Spleen (tissue), 11 donors: ENCODE results near the gene TTLL12. TPM values are rescaled to one million over a fixed set of nuclear protein-coding genes. Genes with fewer than 3 reads are reported as not detected.

ENCODE experiments used
- DNase-seq: peaks from one replicate; pipeline ENCODE4 v3.0.0-alpha.2; 2020
- H3K27ac ChIP-seq, 8 donors: fragments of 200-600 bp; sonication (generic) in 7 of 8; 1 replicate in 4 of 8; 2 replicates in 4 of 8; pipeline versions ENCODE4 v1.5.0 to v1.8.0; 2016 to 2021; ENCODE audit warnings: inconsistent platforms in 4 of 8, mild to moderate bottlenecking in 4 of 8, moderate library complexity in 1 of 8
- H3K27me3 ChIP-seq, 7 donors: fragments of 200-600 bp; sonication (generic) in 6 of 7; replicated peaks in 1 of 7; 1 replicate in 4 of 7; 2 replicates in 3 of 7; pipeline versions ENCODE4 v1.5.0 to v1.8.0; 2016 to 2021; ENCODE audit warnings: inconsistent platforms in 3 of 7, mild to moderate bottlenecking in 1 of 7
- H3K36me3 ChIP-seq, 6 donors: fragments of 200-600 bp; sonication (generic) in 5 of 6; 1 replicate in 4 of 6; 2 replicates in 2 of 6; pipeline versions ENCODE4 v1.5.0 to v1.8.0; 2016 to 2021; ENCODE audit warnings: inconsistent platforms in 2 of 6
- H3K4me1 ChIP-seq, 6 donors: fragments of 200-600 bp; sonication (generic) in 5 of 6; 1 replicate in 3 of 6; 2 replicates in 3 of 6; pipeline versions ENCODE4 v1.5.0 to v1.8.0; 2016 to 2021; ENCODE audit warnings: inconsistent platforms in 3 of 6
- H3K4me3 ChIP-seq, 8 donors: fragments of 200-600 bp; sonication (generic) in 7 of 8; 1 replicate in 4 of 8; 2 replicates in 4 of 8; pipeline versions ENCODE4 v1.5.0 to v1.8.0; 2016 to 2021; ENCODE audit warnings: inconsistent platforms in 4 of 8, mild to moderate bottlenecking in 4 of 8, moderate library complexity in 2 of 8
- H3K9me3 ChIP-seq, 8 donors: fragments of 200-600 bp; sonication (generic) in 7 of 8; 1 replicate in 4 of 8; 2 replicates in 4 of 8; pipeline versions ENCODE4 v1.5.0 to v1.8.0; 2016 to 2021; ENCODE audit warnings: inconsistent platforms in 4 of 8
- CTCF ChIP-seq, 11 experiments: fragments of 200-600 bp in 7 of 11; fragments of 450-650 bp in 4 of 11; sonication (generic) in 4 of 11; IDR thresholded peaks in 8 of 11; conservative IDR thresholded peaks in 3 of 11; 1 replicate in 7 of 11; 2 replicates in 4 of 11; pipeline versions ENCODE4 v1.4.0 to v1.8.0; 2016 to 2021; ENCODE audit warnings: antibody characterized with exemption in 11 of 11, inconsistent platforms in 4 of 11, mild to moderate bottlenecking in 1 of 11
- POLR2A ChIP-seq, 3 donors: fragments of 450-650 bp; IDR thresholded peaks; one replicate each; pipeline ENCODE4 v1.5.1; 2017; ENCODE audit warnings: antibody characterized with exemption in 3 of 3, mild to moderate bottlenecking in 1 of 3
- POLR2AphosphoS5 ChIP-seq, 3 donors: sonication (generic); formaldehyde crosslinking; IDR thresholded peaks; one replicate each; pipeline ENCODE4 v1.5.1; 2017; ENCODE audit warnings: antibody characterized with exemption in 3 of 3
- WGBS, 5 donors: extraction: QIAGEN DNeasy Blood & Tissue Kit in 3 of 5; methylation state at CpG; one replicate each; pipeline versions ENCODE4 v1.1.5 to v1.1.7; 2013 to 2018; 5-methylcytosine and 5-hydroxymethylcytosine counted together
- intact Hi-C: fragments of 100-400 bp; cut with DNase I; formaldehyde crosslinking; loops from one replicate; pipeline ENCODE4 v1.15.0; 2023; ENCODE audit warnings: low total_unique reads
- polyA plus RNA-seq, 3 donors: library from polyadenylated mRNA; stranded (reverse); fragments of 200-250 nt; gene quantifications; one replicate each; pipeline ENCODE4 v1.2.1, GENCODE V29; 2013
- total RNA-seq, 7 donors: library from RNA; depleted of rRNA in 3 of 7; stranded (reverse); fragments of >200 nt in 3 of 7; fragmentation: NEBNext Ultra II Directional in 4 of 7; extraction: Animal tissue kit (Norgen Biotek cat#: 25700) in 4 of 7; gene quantifications; one replicate each; pipeline versions ENCODE4 v1.1.0 to v1.2.1, GENCODE V29; 2016 to 2021
- donor health status: healthy with polysubstance abuse.
- donor health status: DM: no; HTN: no; CAD: no; lungs with moderate emphysema.
- donor health status: DM: no; HTN: no; CAD: no.
- donor health status: Bipolar disorder and iron deficiency.
- donor health status: healthy.
- donor health status: DM: no; HTN: no; CAD: no.
- donor health status: DM: yes; HTN: yes; CAD: no.

Gene TTLL12
- total and polyA plus RNA-seq, 10 donors: 8.7 to 21.6 (median 18.2) TPM

DNA sequence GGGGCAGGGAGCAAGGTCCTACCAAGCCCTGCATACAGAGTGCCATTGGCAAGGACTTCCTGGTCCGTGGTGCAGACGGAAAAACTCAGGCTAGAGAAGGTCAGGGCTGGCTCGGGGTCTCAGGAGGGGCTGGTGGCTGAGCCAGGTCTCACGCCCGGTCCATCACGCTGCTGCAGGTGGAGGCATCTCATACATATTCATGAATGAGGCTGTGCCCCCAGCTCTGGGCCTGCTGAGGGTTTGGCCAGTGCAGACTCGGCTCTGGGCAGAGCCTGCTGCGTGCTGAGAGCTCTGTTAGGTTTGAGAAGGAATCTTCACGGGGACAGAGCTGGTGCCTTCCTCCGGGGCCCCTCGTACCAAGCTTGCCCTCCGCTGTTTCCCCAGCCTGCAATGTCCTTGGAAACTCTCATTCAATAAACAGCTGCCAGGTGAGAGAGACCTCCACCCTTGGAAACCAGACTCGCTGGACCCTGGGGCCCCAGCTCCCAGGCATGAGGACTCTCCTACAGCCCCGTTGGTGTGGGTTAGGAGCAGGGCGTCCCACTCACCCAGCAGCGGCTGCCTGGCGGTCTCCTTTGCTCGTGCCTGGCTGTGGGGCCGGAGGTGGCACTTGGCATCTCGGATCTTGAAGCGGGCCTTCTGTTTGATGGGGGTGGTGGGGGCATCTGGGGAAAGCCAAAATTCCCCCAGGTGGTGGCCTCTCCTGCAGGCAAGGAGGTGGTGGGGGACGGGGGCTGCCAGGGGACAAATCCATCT is 33.9 kb upstream of the TTLL12 start:
- WGBS, 5 donors: 84 to 92% (median 88%) methylated on average over 9 to 22 of the region's 22 CpGs
- Histone ChIP-seq H3K36me3 (peaks cover 0 to 6% (median 0%) of the 10 kb centered on the region in 6 donors), H3K9me3 (no peaks in the 10 kb centered on the region), H3K4me1 (peaks cover 0 to 35% (median 19%) of the 10 kb centered on the region in 6 donors), H3K27me3 (no peaks in the 10 kb centered on the region), H3K4me3 (no peak overlapping the region), H3K27ac (no peak overlapping the region)
- intact Hi-C loops: no loop called here
- TF ChIP-seq POLR2A (IDR thresholded peaks at IDR 0.05) (no peak), CTCF (IDR thresholded peaks at IDR 0.05 in 8 of 11, conservative IDR thresholded peaks at IDR 0.05 in 3 of 11) (no peak), POLR2AphosphoS5 (IDR thresholded peaks at IDR 0.05) (no peak)
- DNase-seq: no peak

DNA sequence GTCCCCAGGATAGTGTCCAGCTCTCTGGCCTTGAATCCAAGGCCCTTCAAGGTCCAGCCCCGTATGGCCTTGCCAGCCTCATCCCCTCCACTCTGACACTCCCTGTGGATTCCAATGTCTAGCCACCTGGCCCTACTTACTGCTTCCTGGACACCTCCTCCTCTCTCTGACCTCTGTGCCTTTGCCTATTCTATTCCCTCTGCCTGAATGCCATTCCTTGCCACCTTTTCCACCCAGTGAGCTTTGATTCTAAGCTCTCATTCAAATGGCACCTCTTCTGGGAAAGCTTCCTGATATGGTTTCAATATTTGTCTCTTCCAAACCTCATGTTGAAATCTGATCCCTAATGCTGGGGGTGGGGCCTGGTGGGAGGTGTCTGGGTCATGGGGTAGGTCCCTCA is 31.9 kb upstream of the TTLL12 start:
- no peak for DNase-seq
- H3K27me3 ChIP-seq: no peaks in the 10 kb centered on the region
- no peak for TF ChIP-seq CTCF (IDR thresholded peaks at IDR 0.05 in 8 of 11, conservative IDR thresholded peaks at IDR 0.05 in 3 of 11)
- no peak for TF ChIP-seq POLR2A (IDR thresholded peaks at IDR 0.05)
- no peak for TF ChIP-seq POLR2AphosphoS5 (IDR thresholded peaks at IDR 0.05)
- H3K36me3 ChIP-seq: peaks cover 0 to 6% (median 0%) of the 10 kb centered on the region in 6 donors
- H3K27ac ChIP-seq: no peak overlapping the region
- H3K9me3 ChIP-seq: no peaks in the 10 kb centered on the region
- no peak overlapping the region for H3K4me3 ChIP-seq
- H3K4me1 ChIP-seq: peaks cover 0 to 35% (median 19%) of the 10 kb centered on the region in 6 donors
- 40 to 79% (median 75%) methylated on average over 1 of the region's 1 CpG for WGBS, 5 donors
- intact Hi-C loops: no loop called here

- TF ChIP-seq CTCF (IDR thresholded peaks at IDR 0.05 in 8 of 11, conservative IDR thresholded peaks at IDR 0.05 in 3 of 11): no peak
- TF ChIP-seq POLR2A (IDR thresholded peaks at IDR 0.05): no peak
- WGBS, 5 donors: 84 to 90% (median 89%) methylated on average over 27 to 32 of the region's 32 CpGs
These were observed 30.5 kb upstream of the TTLL12 start for GRCh38 chr22:43217285-43218030.

GRCh38 chr22:43216738-43217137 is 29.8 kb upstream of the TTLL12 start:
- Histone ChIP-seq H3K4me3 (no peak overlapping the region), H3K36me3 (peaks cover 0 to 6% (median 0%) of the 10 kb centered on the region in 6 donors), H3K27ac (no peak overlapping the region), H3K4me1 (peaks cover 0 to 20% (median 7%) of the 10 kb centered on the region in 6 donors), H3K9me3 (no peaks in the 10 kb centered on the region), H3K27me3 (no peaks in the 10 kb centered on the region)
- no peak for DNase-seq
- intact Hi-C loops: no loop called here
- TF ChIP-seq CTCF (IDR thresholded peaks at IDR 0.05 in 8 of 11, conservative IDR thresholded peaks at IDR 0.05 in 3 of 11) (no peak), POLR2AphosphoS5 (IDR thresholded peaks at IDR 0.05) (no peak), POLR2A (IDR thresholded peaks at IDR 0.05) (no peak)
- whole genome bisulfite sequencing, 5 donors: 67 to 84% (median 78%) methylated on average over 6 of the region's 6 CpGs

More at GRCh38 chr22:43217285-43218030, 30.5 kb upstream of the TTLL12 start:
- Histone ChIP-seq H3K4me3 (no peak overlapping the region), H3K9me3 (no peaks in the 10 kb centered on the region), H3K27ac (no peak overlapping the region), H3K27me3 (no peaks in the 10 kb centered on the region), H3K4me1 (peaks cover 0 to 27% (median 12%) of the 10 kb centered on the region in 6 donors), H3K36me3 (peaks cover 0 to 6% (median 0%) of the 10 kb centered on the region in 6 donors)
- intact Hi-C loops: no loop called here
- DNase-seq: no peak
